GM21390 (cell line): ENCODE measurements around the gene TSR2.
"Not testable (repeated sequence)": the region's sequence is repeated elsewhere in the genome, so short reads cannot be mapped to it uniquely, and the experiment has no call there.

ENCODE experiments used
- ATAC-seq: cut with Tn5 transposase; IDR thresholded peaks from one replicate; pipeline ENCODE4 v1.9.1; 2021; ENCODE audit not compliant: unreplicated experiment

Gene TSR2

GRCh38 chrX:54473993-54474859 is 34.0 kb downstream of the TSR2 start:
- no peak for ATAC-seq

- ATAC-seq, result no peak
These were observed 39.2 kb downstream of the TSR2 start for GRCh38 chrX:54479136-54480111.

GRCh38 chrX:54482839-54483593 is 42.8 kb downstream of the TSR2 start:
- ATAC-seq, result no peak

GRCh38 chrX:54483946-54484345 is 43.7 kb downstream of the TSR2 start:
- ATAC-seq, result no peak

GRCh38 chrX:54484666-54485065 is 44.5 kb downstream of the TSR2 start:
- ATAC-seq, result no peak

- ATAC-seq, result not testable (repeated sequence)
These were observed 49.6 kb downstream of the TSR2 start for GRCh38 chrX:54489819-54490218.

GRCh38 chrX:54492340-54492739 is 52.1 kb downstream of the TSR2 start:
- ATAC-seq, result no peak

- ATAC-seq, result no peak
These were observed 54.2 kb downstream of the TSR2 start for GRCh38 chrX:54494166-54494988.
